Fibroblast of lung (primary cell): ENCODE data around the gene LAMC3. TPM values are rescaled to one million over a fixed set of nuclear protein-coding genes. Genes with fewer than 3 reads are reported as not detected.
A peak's percentile ranks its signal among the peaks of the same experiment; 100 is the strongest.

ENCODE experiments used
- DNase-seq, 2 donors: peaks; one replicate each; pipeline versions ENCODE4 v3.0.0 to v3.0.0-alpha.2; 2010; ENCODE audit warnings: low read depth in 2 of 2
- H2AFZ ChIP-seq: 2 replicates; pipeline ENCODE4 v1.5.1; 2012; ENCODE audit warnings: low read length, control low read depth, inconsistent platforms
- H3K27ac ChIP-seq: 2 replicates; pipeline ENCODE4 v1.5.1; 2011; ENCODE audit warnings: low read length, control low read depth; ENCODE audit not compliant: insufficient read depth
- H3K27me3 ChIP-seq: 2 replicates; pipeline ENCODE4 v1.5.1; 2011; ENCODE audit warnings: mild to moderate bottlenecking, low read length; ENCODE audit not compliant: control insufficient read depth, insufficient read depth
- H3K36me3 ChIP-seq: 2 replicates; pipeline ENCODE4 v1.5.1; 2011; ENCODE audit warnings: low read length; ENCODE audit not compliant: control insufficient read depth, insufficient read depth
- H3K4me1 ChIP-seq: 2 replicates; pipeline ENCODE4 v1.5.1; 2011; ENCODE audit warnings: low read length; ENCODE audit not compliant: control insufficient read depth, insufficient read depth; ENCODE audit errors: extremely low read depth
- H3K4me2 ChIP-seq: 2 replicates; pipeline ENCODE4 v1.5.1; 2011; ENCODE audit warnings: low read length, control low read depth; ENCODE audit not compliant: insufficient read depth; ENCODE audit errors: extremely low read depth
- H3K4me3 ChIP-seq, 4 experiments: fragments of 200-600 bp in 1 of 4; sonication (generic) in 1 of 4; replicated peaks in 1 of 4; 2 replicates each; pipeline ENCODE4 v1.5.1; 2011 to 2016; ENCODE audit warnings: low read length in 4 of 4, low read depth in 3 of 4, mild to moderate bottlenecking in 3 of 4, control low read depth in 2 of 4, inconsistent platforms in 1 of 4, mixed read lengths in 1 of 4; ENCODE audit not compliant: insufficient read depth in 1 of 4; ENCODE audit errors: control extremely low read depth in 1 of 4
- H3K79me2 ChIP-seq: 2 replicates; pipeline ENCODE4 v1.5.1; 2012; ENCODE audit warnings: mild to moderate bottlenecking, low read length, inconsistent platforms; ENCODE audit not compliant: control insufficient read depth, insufficient read depth
- H3K9ac ChIP-seq: 2 replicates; pipeline ENCODE4 v1.5.1; 2011; ENCODE audit warnings: mild to moderate bottlenecking, low read length, control low read depth; ENCODE audit not compliant: insufficient read depth
- H3K9me3 ChIP-seq: 2 replicates; pipeline ENCODE4 v1.5.1; 2012; ENCODE audit warnings: low read depth, low read length; ENCODE audit not compliant: control insufficient read depth, insufficient read depth
- H4K20me1 ChIP-seq: 2 replicates; pipeline ENCODE4 v1.5.1; 2011; ENCODE audit warnings: low read length; ENCODE audit not compliant: control insufficient read depth, insufficient read depth; ENCODE audit errors: extremely low read depth
- CTCF ChIP-seq, 2 donors: IDR thresholded peaks in 1 of 2; conservative IDR thresholded peaks in 1 of 2; 1 replicate in 1 of 2; 2 replicates in 1 of 2; pipeline ENCODE4 v1.5.1; 2011 to 2012; ENCODE audit warnings: low read length in 2 of 2, control low read depth in 1 of 2, inconsistent platforms in 1 of 2, low read depth in 1 of 2, mild to moderate bottlenecking in 1 of 2
- EZH2 ChIP-seq: IDR thresholded peaks from 2 replicates; pipeline ENCODE4 v1.5.1; 2012; ENCODE audit warnings: low read length, control low read depth, mild to moderate bottlenecking; ENCODE audit errors: missing control alignments
- polyA plus RNA-seq, 2 donors: library from polyadenylated mRNA; depleted of rRNA in 1 of 2; stranded (reverse) in 1 of 2; unstranded in 1 of 2; fragments of >200 nt; gene quantifications; 2 replicates each; pipeline ENCODE4 v1.2.1, GENCODE V29; 2011 to 2012; ENCODE audit warnings: missing spikeins in 1 of 2
- total RNA-seq: library from RNA; depleted of rRNA; stranded (reverse); fragments of >200 nt; gene quantifications from 2 replicates; pipeline ENCODE4 v1.2.1, GENCODE V29; 2014

The LAMC3 gene
- total and polyA plus RNA-seq, 2 donors (not counting 1 experiment from before 2014, with no cell fraction given): 0.17 to 1.4 TPM

- Histone ChIP-seq H4K20me1 (no peaks in the 10 kb centered on the region), H3K9me3 (no peaks in the 10 kb centered on the region), H3K27ac (no peak overlapping the region), H3K4me3 (no peak overlapping the region), H3K4me1 (peaks cover 8% of the 10 kb centered on the region), H2AFZ (no peak overlapping the region), H3K36me3 (no peaks in the 10 kb centered on the region), H3K9ac (no peak overlapping the region), H3K4me2 (no peak overlapping the region), H3K27me3 (peaks cover 16% of the 10 kb centered on the region), H3K79me2 (no peaks in the 10 kb centered on the region)
- DNase-seq: no peak
- no peak for TF ChIP-seq EZH2
- TF ChIP-seq CTCF (conservative IDR thresholded peaks at IDR 0.05 in 1 of 2, IDR thresholded peaks at IDR 0.05 in 1 of 2; ENCODE audit: low read depth in 1 of 2, low read length in 2 of 2): no peak
These were observed 11.6 kb upstream of the LAMC3 start for GRCh38 chr9:130997395-130997684.

DNA sequence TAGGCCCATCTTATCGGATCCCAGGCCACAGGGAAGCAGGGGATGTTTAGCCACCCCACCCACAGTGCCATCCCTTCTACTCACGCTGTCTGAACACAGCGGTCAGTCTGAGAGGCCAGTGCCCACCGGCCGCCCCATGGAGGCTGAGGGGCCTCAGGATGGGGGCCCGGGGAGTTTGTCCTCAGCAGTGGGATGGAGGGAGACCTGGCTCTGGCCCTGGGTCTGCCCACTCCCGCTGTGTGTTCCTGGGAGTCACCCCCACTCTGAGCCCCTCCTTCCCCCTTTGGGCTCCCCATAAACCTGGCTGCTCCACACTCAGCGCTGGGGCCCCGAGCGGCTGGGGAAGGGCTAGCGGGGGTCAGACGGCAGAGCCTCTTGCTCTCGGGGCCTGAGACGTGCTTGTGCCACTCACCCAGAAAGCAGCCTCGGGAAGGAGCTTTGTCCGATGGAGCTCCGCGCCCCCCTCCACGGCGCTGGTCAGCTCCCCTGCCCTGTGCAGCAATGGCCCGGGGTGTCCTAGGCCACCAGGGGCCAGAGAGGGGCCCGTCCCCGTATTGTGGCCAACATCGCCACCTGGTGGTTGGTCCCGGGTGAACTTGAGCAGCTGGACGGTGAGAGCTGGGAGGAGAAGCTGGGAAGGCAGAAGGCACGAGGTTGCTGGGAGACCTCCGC, 10.9 kb upstream of the LAMC3 start:
- TF ChIP-seq EZH2 (no peak), CTCF (conservative IDR thresholded peaks at IDR 0.05 in 1 of 2, IDR thresholded peaks at IDR 0.05 in 1 of 2; ENCODE audit: low read depth in 1 of 2, low read length in 2 of 2) (peak; percentile 77)
- H3K4me1 ChIP-seq: peaks cover 8% of the 10 kb centered on the region
- H3K9ac ChIP-seq: no peak overlapping the region
- no peak overlapping the region for H3K4me2 ChIP-seq
- H3K36me3 ChIP-seq: no peaks in the 10 kb centered on the region
- H3K27me3 ChIP-seq: peaks cover 16% of the 10 kb centered on the region
- DNase-seq: peak; percentile 32 to 60
- no peak overlapping the region for H2AFZ ChIP-seq
- H3K27ac ChIP-seq: no peak overlapping the region
- no peaks in the 10 kb centered on the region for H3K9me3 ChIP-seq
- H3K4me3 ChIP-seq: no peak overlapping the region
- H3K79me2 ChIP-seq: no peaks in the 10 kb centered on the region
- H4K20me1 ChIP-seq: no peaks in the 10 kb centered on the region

GRCh38 chr9:130998597-130999244, 10.3 kb upstream of the LAMC3 start:
- Histone ChIP-seq H3K27me3 (peaks cover 16% of the 10 kb centered on the region), H3K4me3 (no peak overlapping the region), H3K4me2 (no peak overlapping the region), H2AFZ (no peak overlapping the region), H3K79me2 (no peaks in the 10 kb centered on the region), H3K4me1 (peaks cover 8% of the 10 kb centered on the region), H3K36me3 (no peaks in the 10 kb centered on the region), H4K20me1 (no peaks in the 10 kb centered on the region), H3K27ac (no peak overlapping the region), H3K9ac (no peak overlapping the region), H3K9me3 (no peaks in the 10 kb centered on the region)
- TF ChIP-seq EZH2: no peak
- no peak for TF ChIP-seq CTCF (conservative IDR thresholded peaks at IDR 0.05 in 1 of 2, IDR thresholded peaks at IDR 0.05 in 1 of 2; ENCODE audit: low read depth in 1 of 2, low read length in 2 of 2)
- DNase-seq: no peak
